Stimulated activated naive CD4-positive, alpha-beta T cell (primary cell): ENCODE results near the gene DLST.
"Not testable (repeated sequence)": the region's sequence is repeated elsewhere in the genome, so short reads cannot be mapped to it uniquely, and the experiment has no call there.

Source experiments
- DNase-seq, 6 experiments: peaks; one replicate each; lab custom pipeline; 2025; lab: John Stamatoyannopoulos, UW

DLST gene

GRCh38 chr14:74917646-74918081 lies 35.9 kb downstream of the DLST start:
- no peak for DNase-seq

- DNase-seq = no peak
These were observed 36.7 kb downstream of the DLST start for GRCh38 chr14:74918380-74918779.

GRCh38 chr14:74919421-74920165 lies 37.9 kb downstream of the DLST start:
- no peak for DNase-seq

DNA sequence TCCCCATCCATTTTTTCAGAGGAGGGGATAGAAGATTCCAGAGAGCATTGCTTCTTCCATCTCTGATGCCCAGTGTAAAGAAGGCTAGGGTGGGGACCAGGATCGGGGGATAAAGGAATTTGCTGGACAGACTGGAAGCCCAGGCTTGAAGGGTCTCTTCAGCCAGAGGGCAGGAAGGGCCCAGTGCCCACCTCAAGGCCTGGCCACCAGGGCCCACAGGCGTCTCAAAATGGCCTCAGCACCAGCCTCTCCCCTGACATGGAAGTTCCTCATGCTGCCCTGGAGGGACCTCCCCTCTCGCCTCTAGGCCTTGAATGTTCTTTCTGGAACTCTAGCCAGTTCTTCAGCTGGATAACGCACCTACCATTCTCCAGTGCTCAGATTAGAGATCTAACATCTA lies 38.6 kb downstream of the DLST start:
- no peak for DNase-seq

- DNase-seq = no peak
These were observed 39.4 kb downstream of the DLST start for GRCh38 chr14:74921053-74921620.

DNA sequence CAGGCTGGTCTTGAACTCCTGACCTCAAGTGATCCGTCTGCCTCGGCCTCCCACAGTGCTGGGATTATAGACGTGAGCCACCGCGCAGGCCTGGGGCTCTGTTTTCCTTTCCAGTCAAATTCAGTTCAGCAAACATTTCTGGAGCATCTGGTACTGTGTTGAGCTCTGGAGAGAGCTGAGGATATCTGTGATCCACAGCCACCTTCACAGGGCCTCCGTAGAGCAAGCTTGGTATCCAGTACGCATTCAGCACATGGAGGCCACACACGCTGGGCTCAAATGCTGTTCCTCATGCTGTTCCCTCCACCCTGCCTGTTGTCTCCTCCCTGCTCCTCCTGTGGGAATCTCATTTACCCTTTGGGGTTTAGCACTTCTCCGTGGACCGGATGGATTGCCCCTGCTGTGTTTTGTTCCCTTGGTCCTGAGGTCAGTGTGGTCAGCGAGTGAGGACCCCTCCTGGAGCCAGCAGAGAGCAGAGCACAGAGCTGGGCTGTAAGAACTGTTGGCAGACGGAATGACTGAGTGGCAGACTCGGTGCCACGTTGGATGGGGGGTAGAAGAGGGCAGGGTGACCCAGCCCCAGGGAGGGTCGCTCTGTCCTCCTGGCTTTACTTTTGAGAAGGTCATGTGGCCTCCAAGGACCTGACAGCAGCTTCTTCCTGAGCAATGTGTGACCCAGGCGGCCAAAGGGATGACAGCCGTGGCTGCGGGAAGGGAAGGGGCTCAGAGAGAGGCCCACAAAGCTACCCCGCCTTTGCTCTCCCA lies 40.5 kb downstream of the DLST start:
- no peak for DNase-seq

DNA sequence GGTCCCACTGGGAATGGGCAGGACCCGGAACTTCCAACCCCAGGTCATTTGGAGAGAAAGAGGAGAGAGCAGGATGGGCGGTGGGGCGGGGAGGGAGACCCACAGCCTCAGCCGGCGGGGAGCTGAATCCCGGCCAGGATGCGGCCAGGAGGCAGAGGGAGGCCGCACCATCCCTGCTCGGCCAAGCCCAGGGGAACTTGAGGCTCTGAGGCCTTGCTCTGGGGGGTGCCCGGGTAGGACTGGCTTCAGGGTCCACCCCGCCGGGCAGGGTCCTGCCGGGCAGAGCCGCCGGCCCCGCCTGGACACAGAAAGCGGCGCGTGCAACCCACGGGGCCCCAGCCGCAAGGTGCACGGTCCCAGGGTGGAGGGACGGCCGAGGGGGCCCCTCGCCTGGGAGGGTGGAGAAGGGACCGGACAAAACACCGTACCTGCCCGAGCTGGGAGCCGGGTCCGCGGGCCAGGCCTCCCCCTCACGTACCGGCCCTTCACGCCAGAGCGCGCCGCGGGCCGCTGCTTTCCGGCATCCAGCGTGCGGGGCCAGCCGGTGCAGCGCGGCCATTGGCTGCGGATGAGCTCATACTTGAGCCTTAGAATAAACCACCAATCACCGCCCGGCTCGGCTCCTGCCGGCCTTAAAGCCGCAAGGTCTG lies 41.2 kb downstream of the DLST start, which contains the start of gene RPS6KL1:
Gene RPS6KL1, minus strand, starts transcription at position 509 of the 650 bp plus-strand sequence. CDS start 1,719 bp downstream, outside the sequence.
- peak; percentile 49 to 71 (median 61) for DNase-seq

GRCh38 chr14:74924061-74924460 lies 42.3 kb downstream of the DLST start:
- no peak for DNase-seq

DNA sequence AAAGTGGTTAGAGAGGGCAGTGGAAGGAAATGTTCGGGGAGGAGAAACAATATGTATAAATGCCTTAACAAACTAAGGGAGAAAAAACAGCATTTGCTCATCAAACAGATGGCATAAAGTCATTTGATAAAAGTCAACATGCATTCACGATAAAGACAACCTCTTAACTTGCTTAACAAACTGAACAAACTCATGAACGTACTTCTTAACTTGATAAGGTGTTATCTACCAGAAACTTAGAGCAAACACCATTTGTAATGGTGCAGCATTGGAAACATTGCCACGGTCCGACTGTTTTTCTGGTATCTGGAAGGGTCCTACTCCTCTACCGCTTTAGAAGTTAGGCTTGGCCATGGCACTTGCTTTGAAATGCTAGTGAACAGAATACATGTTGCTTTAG lies 45.5 kb downstream of the DLST start:
- DNase-seq = no peak

DNA sequence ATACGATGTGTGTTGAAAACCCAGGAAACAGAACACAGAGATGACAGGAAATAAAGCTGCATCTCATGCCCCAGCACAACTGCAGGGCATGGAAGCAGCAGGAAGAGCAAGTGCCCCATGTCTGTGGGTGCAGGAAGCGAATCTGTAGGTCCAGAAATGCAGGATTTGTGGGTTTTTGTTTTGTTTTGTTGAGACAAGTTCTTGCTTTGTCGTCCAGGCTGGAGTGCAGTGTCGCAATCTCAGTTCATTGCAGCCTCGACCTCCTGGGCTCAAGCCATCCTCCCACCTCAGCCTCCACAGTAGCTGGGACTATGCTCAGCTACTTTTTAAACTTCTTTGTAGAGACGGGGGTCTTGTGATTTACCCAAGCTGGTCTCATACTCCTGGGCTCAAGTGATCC lies 47.5 kb downstream of the DLST start:
- DNase-seq = no peak

DNA sequence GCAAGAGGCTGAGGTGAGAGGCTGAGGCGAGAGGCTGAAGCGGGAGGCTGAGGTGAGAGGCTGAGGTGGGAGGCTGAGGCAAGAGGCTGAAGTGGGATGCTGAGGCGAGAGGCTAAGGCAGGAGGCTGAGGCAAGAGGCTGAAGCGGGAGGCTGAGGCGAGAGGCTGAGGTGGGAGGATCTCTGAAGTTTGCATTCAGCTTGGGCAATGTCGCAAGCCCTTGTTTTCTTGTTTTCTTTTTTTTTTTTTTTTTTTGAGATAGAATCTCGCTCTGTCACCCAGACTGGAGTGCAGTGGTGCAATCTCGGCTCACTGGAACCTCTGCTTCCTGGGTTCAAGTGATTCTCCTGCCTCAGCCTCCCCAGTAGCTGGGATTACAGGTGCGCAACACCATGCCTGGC lies 50.0 kb downstream of the DLST start:
- not testable (repeated sequence) for DNase-seq

DNA sequence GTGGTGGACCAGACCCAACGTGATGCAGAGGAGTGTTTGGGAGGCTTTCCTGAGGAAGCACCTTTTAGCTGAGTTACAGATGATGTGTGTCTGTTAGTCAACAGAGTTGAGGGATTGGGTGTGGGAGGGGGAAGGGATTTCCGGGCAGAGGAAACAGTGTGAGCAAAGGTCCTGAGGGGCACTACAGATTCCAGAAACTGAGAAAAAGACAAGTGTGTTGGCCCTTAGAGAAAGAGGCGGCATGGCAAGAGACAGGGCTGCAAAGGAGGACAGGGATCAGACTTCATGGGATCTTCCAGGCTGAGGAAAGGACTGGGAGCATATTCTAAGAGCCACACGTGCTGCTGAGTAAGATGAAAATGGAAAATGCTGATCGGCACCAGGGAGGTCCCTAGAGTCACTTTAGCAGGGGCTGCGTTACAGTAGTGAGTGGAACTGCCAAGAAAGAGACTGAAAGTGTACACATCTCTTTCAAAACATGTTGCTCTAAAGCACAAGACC lies 50.7 kb downstream of the DLST start:
- no peak for DNase-seq

GRCh38 chr14:74932936-74933335 lies 51.2 kb downstream of the DLST start:
- DNase-seq = not testable (repeated sequence)

DNA sequence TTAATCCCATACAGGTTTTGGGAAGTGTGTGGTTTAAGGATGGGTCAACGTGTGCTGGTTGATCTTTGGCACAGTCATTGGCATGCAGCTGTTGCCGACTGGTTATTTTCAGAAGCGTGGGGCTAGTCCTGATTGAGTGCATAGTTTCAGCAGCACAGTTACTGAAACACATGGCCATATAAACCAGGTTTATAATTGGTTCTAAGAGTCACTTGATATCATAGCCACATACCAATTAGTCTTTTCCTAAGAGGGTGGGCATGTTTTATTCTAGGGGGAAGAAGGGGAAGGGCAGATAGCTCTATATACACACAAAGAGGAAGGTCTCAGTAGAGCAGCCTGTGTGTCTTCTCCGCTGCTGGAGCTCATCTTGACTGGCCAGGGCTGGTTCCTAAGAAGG lies 52.3 kb downstream of the DLST start:
- no peak for DNase-seq

DNA sequence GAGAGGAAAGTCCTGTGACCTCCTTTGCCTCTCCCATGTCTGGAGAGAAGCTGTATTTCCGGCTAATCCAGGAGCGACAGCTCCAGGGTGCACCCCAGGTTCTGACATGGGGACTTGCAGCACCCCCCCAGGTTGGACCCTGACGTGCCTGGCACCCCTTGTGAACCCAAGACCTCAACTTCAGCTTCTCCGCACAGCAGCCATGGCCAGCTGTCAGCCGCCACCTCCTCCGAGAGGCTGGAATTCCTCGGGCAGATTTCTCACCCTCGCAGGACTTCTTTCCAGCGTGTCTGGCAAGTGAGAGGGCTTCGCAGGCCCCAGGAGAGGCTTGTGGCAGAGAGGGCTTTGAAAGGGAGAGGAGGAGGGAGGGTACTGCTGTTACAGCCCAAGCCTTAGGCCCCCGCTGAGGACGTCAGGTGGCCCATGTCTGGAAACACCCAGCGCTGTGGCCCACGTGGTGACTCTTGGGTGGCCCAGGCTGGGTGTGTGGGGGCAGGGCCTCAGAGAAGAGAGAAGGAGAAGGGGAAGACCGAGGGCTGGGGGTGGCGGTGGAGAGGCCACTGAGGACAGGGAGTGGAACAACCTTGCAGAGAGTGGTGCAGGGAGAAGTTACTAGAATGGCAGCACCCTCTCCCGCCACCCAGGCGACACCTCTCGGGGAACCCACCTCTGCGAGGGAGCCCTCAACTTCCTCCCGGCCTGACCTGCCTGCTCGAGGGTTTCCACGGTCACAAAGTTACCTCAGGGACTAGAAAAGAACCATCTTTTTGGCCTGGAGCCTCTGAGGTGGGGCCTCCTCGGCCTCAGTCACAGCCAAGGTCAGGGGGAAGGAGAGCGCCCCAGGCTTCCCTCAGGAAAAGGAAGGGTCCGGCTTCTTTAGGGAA lies 53.0 kb downstream of the DLST start:
- DNase-seq = no peak

GRCh38 chr14:74935360-74935680 lies 53.6 kb downstream of the DLST start:
- DNase-seq = no peak

DNA sequence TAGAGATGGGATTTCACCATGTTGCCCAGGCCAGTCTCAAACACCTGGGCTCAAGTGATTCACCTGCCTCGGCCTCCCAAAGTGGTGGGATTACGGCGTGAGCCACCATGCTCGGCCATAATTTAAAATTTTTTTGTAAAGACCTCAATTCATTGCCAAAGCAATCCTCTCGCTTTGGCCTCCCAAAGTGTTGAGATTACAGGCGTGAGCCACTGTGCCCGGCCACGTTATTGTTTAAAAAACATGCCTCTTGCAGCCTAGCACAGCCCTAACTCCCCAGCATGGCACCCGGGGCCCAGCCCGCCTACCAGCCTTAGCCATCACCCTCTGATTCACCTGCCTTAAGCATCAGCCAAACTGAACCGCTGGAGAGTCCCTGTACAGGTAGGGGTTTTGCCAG lies 54.4 kb downstream of the DLST start:
- DNase-seq = no peak

DNA sequence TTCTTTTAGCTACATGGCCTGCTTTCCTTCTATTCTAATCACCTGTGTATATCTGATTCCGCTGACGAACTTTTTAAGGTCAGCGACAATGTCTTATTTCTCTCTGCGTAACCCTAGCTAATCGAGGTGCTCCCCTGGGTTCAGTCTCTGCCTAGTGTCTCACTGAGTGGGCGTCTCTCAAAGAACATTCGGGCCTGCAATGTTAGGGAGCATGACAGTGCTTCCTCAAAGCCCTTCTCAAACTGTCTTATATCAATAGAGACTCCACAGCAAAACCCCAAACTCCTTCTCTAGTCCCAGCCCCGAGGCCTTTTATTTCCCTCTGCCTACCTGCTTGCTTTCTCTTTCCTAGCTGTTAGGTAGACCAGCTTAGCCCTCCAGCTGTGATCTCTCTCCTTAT lies 55.0 kb downstream of the DLST start:
- no peak for DNase-seq

DNA sequence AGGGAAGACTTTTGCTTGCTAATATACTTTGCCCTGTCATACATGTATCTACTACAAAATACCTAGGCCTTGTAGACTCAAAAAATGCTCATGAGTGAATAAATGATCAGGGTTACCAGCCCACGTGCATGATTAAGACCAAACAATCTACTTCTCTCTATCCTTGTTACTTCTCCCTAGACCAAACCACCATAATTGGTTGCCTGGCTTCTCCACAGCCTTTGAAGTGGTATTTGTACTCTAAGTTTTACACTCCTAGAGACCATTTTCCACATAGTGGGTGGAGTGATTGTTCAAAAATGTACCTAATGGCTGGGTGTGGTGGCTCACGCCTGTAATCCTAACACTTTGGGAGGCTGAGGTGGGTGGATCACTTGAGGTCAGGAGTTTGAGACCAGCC lies 55.5 kb downstream of the DLST start:
- DNase-seq = no peak

GRCh38 chr14:74938531-74939495 lies 57.1 kb downstream of the DLST start:
- DNase-seq = no peak
